ENCODE data around the gene TOX2.

GRCh38 chr20:44118185-44119033, 203.8 kb downstream of the TOX2 start:
- no peak for TF ChIP-seq CTCF (conservative IDR thresholded peaks at IDR 0.05; ENCODE audit: low read length)
- TF ChIP-seq EZH2phosphoT487 (IDR thresholded peaks at IDR 0.05; ENCODE audit: borderline replicate concordance, low read depth, low read length): no peak
